T-helper 1 cell treated with Interleukin-12 subunit alpha and Interleukin-12 subunit beta and Interleukin-4 antibody, amounts not matched to agents 30 μg/mL and 1 μg/mL, for 36 hours (primary cell): Measurements from ENCODE around the gene ADNP2.

Source experiments
- H3K27ac Mint-ChIP-seq: one replicate; pipeline ENCODE4 v1.8.0; 2021; ENCODE audit warnings: mild to moderate bottlenecking, mixed read lengths
- H3K27me3 Mint-ChIP-seq: one replicate; pipeline ENCODE4 v1.8.0; 2021; ENCODE audit warnings: low read depth, mixed read lengths
- H3K36me3 Mint-ChIP-seq: one replicate; pipeline ENCODE4 v1.8.0; 2021; ENCODE audit warnings: low read depth, mixed read lengths
- H3K4me1 Mint-ChIP-seq: one replicate; pipeline ENCODE4 v1.8.0; 2021; ENCODE audit warnings: low read depth, mixed read lengths
- H3K4me3 Mint-ChIP-seq: one replicate; pipeline ENCODE4 v1.8.0; 2021; ENCODE audit warnings: mild to moderate bottlenecking, moderate library complexity, mixed read lengths
- H3K9me3 Mint-ChIP-seq: one replicate; pipeline ENCODE4 v1.8.0; 2021; ENCODE audit warnings: mixed read lengths

The ADNP2 gene

GRCh38 chr18:80120932-80121331 is 11.9 kb downstream of the ADNP2 start:
- no peak overlapping the region for H3K27ac Mint-ChIP-seq
- H3K9me3 Mint-ChIP-seq, result no peaks in the 10 kb centered on the region
- peaks cover 7% of the 10 kb centered on the region for H3K4me1 Mint-ChIP-seq
- H3K36me3 Mint-ChIP-seq, result peaks cover 26% of the 10 kb centered on the region
- no peak overlapping the region for H3K4me3 Mint-ChIP-seq
- H3K27me3 Mint-ChIP-seq, result no peaks in the 10 kb centered on the region

DNA sequence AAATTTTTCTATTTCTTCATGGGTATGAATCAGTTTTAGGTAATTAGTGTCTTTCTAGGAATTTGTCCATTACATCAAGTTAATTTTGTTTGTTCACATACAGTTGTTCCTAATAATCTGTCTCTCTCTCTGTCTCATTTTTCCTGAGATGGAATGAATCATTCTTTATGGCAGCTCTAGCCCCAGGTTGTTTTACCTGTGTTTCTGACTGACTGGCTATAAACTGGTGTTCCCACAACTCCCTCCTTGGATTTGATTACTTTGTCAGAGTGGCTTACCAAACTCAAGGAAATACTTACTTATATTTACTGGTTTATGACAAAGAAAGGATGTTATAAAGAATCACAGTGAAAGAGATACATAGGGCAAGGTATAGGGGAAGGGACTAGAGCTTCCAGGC is 15.1 kb downstream of the ADNP2 start:
- Mint-ChIP-seq H3K9me3 (no peaks in the 10 kb centered on the region), H3K36me3 (peaks cover 22% of the 10 kb centered on the region), H3K4me1 (peaks cover 12% of the 10 kb centered on the region), H3K27me3 (no peaks in the 10 kb centered on the region), H3K4me3 (no peak overlapping the region), H3K27ac (no peak overlapping the region)

DNA sequence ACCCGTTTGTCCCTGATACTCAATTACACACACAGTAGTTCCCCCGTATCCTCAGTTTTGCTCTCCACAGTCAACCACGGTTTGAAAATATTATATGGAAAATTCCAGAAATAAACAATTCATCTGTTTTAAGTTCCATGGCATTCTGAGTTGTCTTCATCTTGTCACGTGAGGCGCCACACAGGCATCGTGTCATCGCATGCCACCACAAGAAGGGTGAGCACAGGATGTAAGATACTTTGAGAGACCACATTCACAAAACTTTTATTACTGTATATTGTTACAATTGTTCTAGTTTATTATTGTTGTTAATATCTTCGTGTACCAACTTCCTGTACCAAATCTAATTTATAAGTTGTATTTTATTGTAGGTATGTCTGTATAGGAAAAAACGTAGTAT is 17.7 kb downstream of the ADNP2 start:
- peaks cover 29% of the 10 kb centered on the region for H3K4me1 Mint-ChIP-seq
- H3K36me3 Mint-ChIP-seq, result peaks cover 21% of the 10 kb centered on the region
- H3K27ac Mint-ChIP-seq, result no peak overlapping the region
- no peaks in the 10 kb centered on the region for H3K27me3 Mint-ChIP-seq
- H3K4me3 Mint-ChIP-seq, result no peak overlapping the region
- H3K9me3 Mint-ChIP-seq, result no peaks in the 10 kb centered on the region

DNA sequence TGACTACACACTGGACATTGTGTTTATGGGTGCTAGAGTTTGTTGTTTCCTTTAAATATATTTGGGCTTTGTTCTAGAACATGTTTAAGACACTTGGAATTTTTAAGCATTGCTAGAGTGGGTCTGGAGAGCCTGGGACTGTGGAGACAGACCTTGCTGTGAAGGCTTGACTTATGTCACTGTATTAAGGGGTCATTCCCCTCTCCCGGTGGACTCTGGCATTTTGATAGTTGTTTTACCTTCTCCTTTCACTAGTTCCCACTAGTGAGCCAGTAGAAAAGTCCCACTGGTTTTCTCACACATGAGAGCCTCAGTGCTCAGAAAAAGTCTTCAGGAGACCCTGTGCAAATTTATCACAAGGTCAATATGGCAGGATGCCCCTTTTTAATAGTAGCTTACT is 18.6 kb downstream of the ADNP2 start:
- Mint-ChIP-seq H3K27ac (no peak overlapping the region), H3K36me3 (peaks cover 20% of the 10 kb centered on the region), H3K27me3 (no peaks in the 10 kb centered on the region), H3K4me1 (peaks cover 38% of the 10 kb centered on the region), H3K4me3 (no peak overlapping the region), H3K9me3 (no peaks in the 10 kb centered on the region)

- H3K36me3 Mint-ChIP-seq, result peaks cover 31% of the 10 kb centered on the region
- H3K27me3 Mint-ChIP-seq, result no peaks in the 10 kb centered on the region
- H3K4me3 Mint-ChIP-seq, result no peak overlapping the region
- H3K27ac Mint-ChIP-seq, result no peak overlapping the region
- H3K4me1 Mint-ChIP-seq, result peaks cover 47% of the 10 kb centered on the region
- H3K9me3 Mint-ChIP-seq, result no peaks in the 10 kb centered on the region
Measured at GRCh38 chr18:80129672-80130367, 20.8 kb downstream of the ADNP2 start.

DNA sequence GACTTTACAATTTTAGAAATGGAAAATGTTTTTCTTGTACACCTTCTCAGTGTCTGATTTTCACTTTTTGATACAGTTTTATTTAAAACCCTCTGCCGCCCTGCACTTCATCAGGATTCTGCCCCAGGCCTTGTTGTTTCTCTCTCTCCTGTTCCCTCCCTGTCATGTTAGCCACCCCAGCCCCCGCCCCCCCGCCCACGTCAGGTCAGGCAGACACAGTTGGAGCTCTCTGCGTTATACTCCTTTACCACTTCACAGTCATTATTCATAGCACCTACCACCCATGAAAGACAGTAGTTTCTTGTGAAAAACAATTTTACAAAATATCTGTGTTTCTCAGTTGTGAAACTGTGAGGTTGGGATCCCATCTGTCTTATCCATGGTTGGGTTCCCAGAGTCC is 21.5 kb downstream of the ADNP2 start:
- Mint-ChIP-seq H3K27ac (peak overlapping the region; percentile 18), H3K4me1 (peaks cover 47% of the 10 kb centered on the region), H3K9me3 (no peaks in the 10 kb centered on the region), H3K4me3 (no peak overlapping the region), H3K36me3 (peaks cover 33% of the 10 kb centered on the region), H3K27me3 (no peaks in the 10 kb centered on the region)

GRCh38 chr18:80132180-80132812 is 23.2 kb downstream of the ADNP2 start:
- Mint-ChIP-seq H3K36me3 (peaks cover 37% of the 10 kb centered on the region), H3K27me3 (no peaks in the 10 kb centered on the region), H3K4me1 (peaks cover 39% of the 10 kb centered on the region), H3K27ac (peak overlapping the region; percentile 55), H3K4me3 (peak overlapping the region; percentile 46), H3K9me3 (no peaks in the 10 kb centered on the region)

DNA sequence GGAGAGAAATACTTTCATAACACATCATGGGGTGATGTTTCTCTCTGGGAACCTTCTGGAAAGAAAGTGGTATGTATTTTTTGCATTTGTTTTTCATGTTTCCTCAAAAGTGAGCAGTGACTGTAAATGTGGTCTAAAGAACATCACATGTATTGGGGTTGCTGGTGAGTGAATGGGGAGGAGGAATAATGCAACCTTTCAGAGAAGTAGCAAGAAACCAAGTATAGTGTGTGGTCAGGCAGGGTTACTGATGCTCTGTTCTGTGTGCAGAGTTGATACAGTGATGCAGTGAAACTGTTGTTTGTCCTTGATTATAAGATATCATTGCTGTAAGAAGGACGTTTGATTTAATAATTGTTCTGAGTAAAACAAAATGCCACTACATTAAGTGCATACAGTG is 24.1 kb downstream of the ADNP2 start:
- H3K9me3 Mint-ChIP-seq, result no peaks in the 10 kb centered on the region
- peak overlapping the region; percentile 55 for H3K27ac Mint-ChIP-seq
- peaks cover 37% of the 10 kb centered on the region for H3K4me1 Mint-ChIP-seq
- H3K27me3 Mint-ChIP-seq, result no peaks in the 10 kb centered on the region
- H3K4me3 Mint-ChIP-seq, result peak overlapping the region; percentile 46
- peaks cover 38% of the 10 kb centered on the region for H3K36me3 Mint-ChIP-seq

- no peaks in the 10 kb centered on the region for H3K27me3 Mint-ChIP-seq
- no peak overlapping the region for H3K27ac Mint-ChIP-seq
- peaks cover 29% of the 10 kb centered on the region for H3K4me1 Mint-ChIP-seq
- peaks cover 41% of the 10 kb centered on the region for H3K36me3 Mint-ChIP-seq
- H3K9me3 Mint-ChIP-seq, result no peaks in the 10 kb centered on the region
- no peak overlapping the region for H3K4me3 Mint-ChIP-seq
Measured at GRCh38 chr18:80135136-80135535, 26.1 kb downstream of the ADNP2 start.

- Mint-ChIP-seq H3K4me3 (no peak overlapping the region), H3K27me3 (no peaks in the 10 kb centered on the region), H3K36me3 (peaks cover 40% of the 10 kb centered on the region), H3K27ac (no peak overlapping the region), H3K9me3 (no peaks in the 10 kb centered on the region), H3K4me1 (peaks cover 21% of the 10 kb centered on the region)
Measured at GRCh38 chr18:80136679-80137078, 27.6 kb downstream of the ADNP2 start.

GRCh38 chr18:80137137-80137536 is 28.1 kb downstream of the ADNP2 start:
- H3K4me3 Mint-ChIP-seq, result no peak overlapping the region
- no peaks in the 10 kb centered on the region for H3K9me3 Mint-ChIP-seq
- peaks cover 38% of the 10 kb centered on the region for H3K36me3 Mint-ChIP-seq
- H3K4me1 Mint-ChIP-seq, result peaks cover 16% of the 10 kb centered on the region
- H3K27ac Mint-ChIP-seq, result no peak overlapping the region
- H3K27me3 Mint-ChIP-seq, result no peaks in the 10 kb centered on the region

DNA sequence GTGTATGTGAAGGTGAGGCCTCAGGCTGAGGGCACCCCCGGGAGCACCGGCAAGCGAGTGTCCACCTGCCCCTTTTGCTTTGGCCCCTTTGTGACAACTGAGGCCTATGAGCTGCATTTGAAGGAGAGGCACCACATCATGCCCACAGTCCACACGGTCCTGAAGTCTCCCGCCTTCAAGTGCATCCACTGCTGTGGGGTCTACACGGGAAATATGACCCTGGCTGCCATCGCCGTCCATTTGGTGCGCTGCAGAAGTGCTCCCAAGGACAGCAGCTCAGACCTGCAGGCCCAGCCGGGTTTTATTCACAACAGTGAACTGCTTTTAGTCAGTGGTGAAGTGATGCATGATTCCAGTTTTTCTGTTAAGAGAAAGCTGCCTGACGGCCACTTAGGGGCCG is 28.9 kb downstream of the ADNP2 start:
- no peaks in the 10 kb centered on the region for H3K27me3 Mint-ChIP-seq
- H3K36me3 Mint-ChIP-seq, result peaks cover 35% of the 10 kb centered on the region
- H3K4me1 Mint-ChIP-seq, result peaks cover 8% of the 10 kb centered on the region
- H3K4me3 Mint-ChIP-seq, result no peak overlapping the region
- no peak overlapping the region for H3K27ac Mint-ChIP-seq
- no peaks in the 10 kb centered on the region for H3K9me3 Mint-ChIP-seq

DNA sequence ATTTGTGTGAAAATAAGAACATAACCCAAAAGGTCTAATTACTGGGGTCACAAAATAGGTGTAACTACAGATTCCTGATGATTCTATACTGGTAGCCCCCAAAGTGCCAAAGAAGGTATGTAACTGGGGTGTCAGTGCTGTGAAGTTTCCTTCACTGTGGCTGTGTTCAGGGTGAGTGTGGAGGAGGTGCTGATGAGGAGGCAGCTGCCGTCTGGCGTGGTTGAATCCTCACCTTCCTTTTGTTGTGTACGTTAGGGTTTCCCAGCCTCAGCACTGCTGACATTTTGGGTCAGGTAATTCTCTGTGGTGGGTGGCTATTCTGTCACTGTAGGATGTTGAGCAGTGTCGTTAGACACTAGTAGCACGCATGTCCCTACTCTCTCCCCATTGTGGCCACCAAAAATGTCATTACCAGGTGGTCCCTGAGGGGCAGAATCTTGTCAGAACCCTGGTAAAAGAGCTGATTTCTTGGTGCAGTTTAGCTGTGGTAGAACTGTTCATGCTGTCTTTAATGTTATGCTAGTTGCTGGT is 31.5 kb downstream of the ADNP2 start:
- Mint-ChIP-seq H3K36me3 (peaks cover 21% of the 10 kb centered on the region), H3K9me3 (no peaks in the 10 kb centered on the region), H3K4me1 (peaks cover 2% of the 10 kb centered on the region), H3K27ac (no peak overlapping the region), H3K27me3 (no peaks in the 10 kb centered on the region), H3K4me3 (no peak overlapping the region)

- Mint-ChIP-seq H3K4me1 (peaks cover 14% of the 10 kb centered on the region), H3K4me3 (no peak overlapping the region), H3K36me3 (peaks cover 7% of the 10 kb centered on the region)
Measured at GRCh38 chr18:80143881-80144280, 34.8 kb downstream of the ADNP2 start.

GRCh38 chr18:80145196-80145804 is 36.2 kb downstream of the ADNP2 start:
- H3K4me3 Mint-ChIP-seq, result no peak overlapping the region

More at GRCh38 chr18:80143881-80144280, 34.8 kb downstream of the ADNP2 start:
- Mint-ChIP-seq H3K9me3 (no peaks in the 10 kb centered on the region), H3K27ac (no peak overlapping the region), H3K27me3 (no peaks in the 10 kb centered on the region)

More at GRCh38 chr18:80145196-80145804, 36.2 kb downstream of the ADNP2 start:
- peaks cover 13% of the 10 kb centered on the region for H3K4me1 Mint-ChIP-seq
- H3K27me3 Mint-ChIP-seq, result no peaks in the 10 kb centered on the region
- no peaks in the 10 kb centered on the region for H3K9me3 Mint-ChIP-seq
- no peak overlapping the region for H3K27ac Mint-ChIP-seq
- peaks cover 9% of the 10 kb centered on the region for H3K36me3 Mint-ChIP-seq
